Measurements from ENCODE around the gene WFDC9.
"Not testable (repeated sequence)": the region's sequence is repeated elsewhere in the genome, so short reads cannot be mapped to it uniquely, and the experiment has no call there.

The WFDC9 gene

DNA sequence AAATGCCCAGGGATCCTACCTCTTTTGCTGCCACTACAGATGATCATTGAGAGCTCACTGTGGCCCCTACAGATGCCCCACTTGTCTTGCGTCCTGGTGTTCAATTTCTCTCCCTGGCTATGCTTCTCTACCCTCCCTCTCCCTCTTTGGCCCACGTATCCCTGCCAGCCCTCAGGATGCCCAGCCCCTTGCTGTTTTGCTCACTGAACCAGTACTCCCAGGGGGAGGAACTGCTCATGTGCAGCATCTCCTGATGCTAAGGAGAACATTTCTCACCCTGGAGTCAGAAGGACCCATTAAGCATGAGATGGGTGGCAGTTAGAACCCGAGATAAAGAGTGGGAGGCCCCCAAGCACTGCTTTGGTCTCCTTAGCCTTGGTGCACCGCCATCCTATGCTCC, at the start of gene WFDC9:
WFDC9 (minus strand) TSS at position 101 of the 400 bp plus-strand sequence. CDS start 21,103 bp downstream, outside the sequence.
- Mint-ChIP-seq H3K4me3 (no peak within 1 kb of the TSS), H3K27me3 (peaks cover 25% of the 10 kb centered on the region), H3K36me3 (no peaks in the 10 kb centered on the region), H3K9me3 (ENCODE audit: low read depth) (no peaks in the 10 kb centered on the region), H3K27ac (no peak within 1 kb of the TSS), H3K4me1 (ENCODE audit: low read depth) (no peaks in the 10 kb centered on the region)

DNA sequence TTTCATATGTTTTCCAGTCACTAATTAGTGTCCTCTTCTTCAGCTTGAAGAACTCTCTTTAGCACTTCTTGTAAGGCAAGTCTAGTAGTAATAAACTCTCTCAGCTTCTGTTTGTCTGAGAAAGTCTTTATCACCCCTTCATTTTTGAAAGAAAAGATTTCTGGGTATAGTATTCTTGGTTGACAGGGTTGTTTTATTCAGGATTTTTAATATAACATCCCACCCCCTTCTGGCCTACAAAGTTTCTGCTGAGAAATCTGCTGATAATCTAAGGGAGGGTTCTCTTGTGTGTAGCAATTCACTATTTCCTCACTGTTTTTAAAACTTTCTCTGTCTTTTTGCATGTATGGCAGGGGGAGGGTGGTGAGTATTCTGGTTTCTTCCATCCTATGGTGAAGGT, 48.6 kb upstream of the WFDC9 start:
- Mint-ChIP-seq H3K27ac (no peak overlapping the region), H3K36me3 (peaks cover 9% of the 10 kb centered on the region), H3K4me3 (no peak overlapping the region), H3K4me1 (ENCODE audit: low read depth) (no peaks in the 10 kb centered on the region), H3K9me3 (ENCODE audit: low read depth) (peaks cover 39% of the 10 kb centered on the region), H3K27me3 (peaks cover 13% of the 10 kb centered on the region)

DNA sequence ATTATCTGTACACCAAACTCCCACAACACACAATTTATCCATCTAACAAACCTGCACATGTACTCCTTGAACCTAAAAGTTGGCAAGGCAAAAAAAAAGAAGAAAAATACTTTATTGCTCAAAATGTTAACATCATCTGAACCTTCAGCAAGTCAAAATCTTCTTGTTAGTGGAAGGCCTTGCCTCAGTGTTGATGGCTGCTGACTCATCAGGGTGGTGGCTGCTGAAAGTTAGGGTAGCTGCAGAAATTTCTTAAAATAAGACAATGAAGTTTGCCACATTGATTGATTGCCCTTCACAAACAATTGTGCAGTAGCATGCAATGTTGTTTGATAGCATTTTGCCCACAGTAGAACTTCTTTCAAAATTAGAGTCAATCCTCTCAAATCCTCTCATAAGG, 41.7 kb upstream of the WFDC9 start:
- peaks cover 27% of the 10 kb centered on the region for H3K27me3 Mint-ChIP-seq
- H3K4me3 Mint-ChIP-seq, result no peak overlapping the region
- H3K27ac Mint-ChIP-seq, result no peak overlapping the region
- peaks cover 2% of the 10 kb centered on the region for H3K36me3 Mint-ChIP-seq
- no peaks in the 10 kb centered on the region for H3K4me1 Mint-ChIP-seq (ENCODE audit: low read depth)
- peaks cover 19% of the 10 kb centered on the region for H3K9me3 Mint-ChIP-seq (ENCODE audit: low read depth)

DNA sequence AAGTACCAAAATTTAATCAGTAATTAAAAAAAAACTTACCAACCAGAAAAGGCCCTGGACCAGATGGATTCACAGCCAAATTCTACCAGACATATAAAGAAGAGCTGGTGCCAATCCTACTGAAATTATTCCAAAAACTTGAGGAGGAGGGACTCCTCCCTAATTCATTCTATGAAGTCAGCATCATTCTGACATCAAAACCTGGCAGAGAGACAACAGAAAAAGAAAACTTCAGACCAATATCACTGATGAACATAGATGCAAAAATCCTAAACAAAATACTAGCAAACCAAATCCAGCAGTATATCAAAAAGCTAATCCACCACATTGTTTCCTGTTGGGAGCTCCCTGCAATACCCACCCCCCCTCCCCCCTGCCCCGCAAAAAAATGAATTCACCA, 39.1 kb upstream of the WFDC9 start, which contains the start of gene WFDC11:
WFDC11 (minus strand) TSS at position 101 of the 400 bp plus-strand sequence. CDS start 19,639 bp downstream, outside the sequence.
- Mint-ChIP-seq H3K4me1 (ENCODE audit: low read depth) (no peaks in the 10 kb centered on the region), H3K27me3 (peaks cover 30% of the 10 kb centered on the region), H3K9me3 (ENCODE audit: low read depth) (no peaks in the 10 kb centered on the region), H3K36me3 (no peaks in the 10 kb centered on the region), H3K27ac (no peak within 1 kb of the TSS), H3K4me3 (no peak within 1 kb of the TSS)

DNA sequence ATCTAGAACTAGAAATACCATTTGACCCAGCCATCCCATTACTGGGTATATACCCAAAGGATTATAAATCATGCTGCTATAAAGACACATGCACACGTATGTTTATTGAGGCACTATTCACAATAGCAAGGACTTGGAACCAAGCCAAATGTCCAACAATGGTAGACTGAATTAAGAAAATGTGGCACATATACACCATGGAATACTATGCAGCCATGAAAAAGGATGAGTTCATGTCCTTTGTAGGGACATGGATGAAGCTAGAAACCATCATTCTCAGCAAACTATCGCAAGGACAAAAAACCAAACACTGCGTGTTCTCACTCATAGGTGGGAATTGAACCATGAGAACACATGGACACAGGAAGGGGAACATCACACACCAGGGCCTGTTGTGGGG, 26.0 kb upstream of the WFDC9 start:
- not testable (repeated sequence) for H3K27ac Mint-ChIP-seq; H3K9me3 Mint-ChIP-seq (ENCODE audit: low read depth); H3K27me3 Mint-ChIP-seq; H3K4me3 Mint-ChIP-seq; H3K36me3 Mint-ChIP-seq; H3K4me1 Mint-ChIP-seq (ENCODE audit: low read depth)

DNA sequence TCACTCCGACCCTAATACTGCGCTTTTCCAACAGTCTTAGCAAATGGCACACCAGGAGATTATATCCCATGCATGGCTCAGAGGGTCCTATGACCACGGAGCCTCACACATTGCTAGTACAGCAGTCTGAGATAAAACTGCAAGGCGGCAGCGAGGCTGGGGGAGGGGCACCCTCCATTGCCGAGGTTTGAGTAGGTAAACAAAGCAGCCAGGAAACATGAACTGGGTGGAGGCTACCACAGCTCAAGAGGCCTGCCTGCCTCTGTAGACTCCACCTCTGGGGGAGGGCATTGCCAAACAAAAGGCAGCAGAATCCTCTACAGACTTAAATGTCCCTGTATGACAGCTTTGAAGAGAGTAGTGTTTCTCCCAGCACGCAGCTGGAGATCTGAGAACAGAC, 20.6 kb upstream of the WFDC9 start:
- not testable (repeated sequence) for H3K4me3 Mint-ChIP-seq; H3K9me3 Mint-ChIP-seq (ENCODE audit: low read depth); H3K36me3 Mint-ChIP-seq; H3K4me1 Mint-ChIP-seq (ENCODE audit: low read depth); H3K27ac Mint-ChIP-seq
- H3K27me3 Mint-ChIP-seq, result peaks cover 12% of the 10 kb centered on the region

DNA sequence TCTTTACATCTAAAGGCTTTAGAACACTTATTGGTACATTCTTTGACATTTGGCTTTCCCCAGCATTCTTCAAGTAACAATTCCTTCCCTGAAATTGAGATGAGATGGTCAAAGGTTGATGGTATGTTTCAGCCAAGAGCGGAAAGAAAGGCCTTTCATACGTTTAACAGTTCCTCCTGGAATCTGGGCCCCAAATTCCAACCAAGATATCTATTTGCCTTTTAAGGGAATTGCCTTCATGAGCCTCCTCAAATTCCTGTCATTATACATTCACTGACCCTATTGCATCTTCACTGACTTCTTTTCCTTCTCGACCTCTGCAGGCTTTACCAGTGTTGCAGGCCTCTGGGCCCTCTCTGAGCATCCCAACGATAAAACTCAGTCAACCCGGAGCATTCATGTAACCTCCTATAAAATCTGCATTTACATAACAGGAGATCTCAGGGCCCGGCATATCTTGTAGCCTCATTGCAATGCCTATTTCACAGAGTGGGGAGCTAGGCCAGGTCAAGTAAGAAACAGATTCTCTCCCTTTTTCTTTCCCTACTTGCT, 18.3 kb upstream of the WFDC9 start:
- no peak overlapping the region for H3K27ac Mint-ChIP-seq
- H3K4me3 Mint-ChIP-seq, result no peak overlapping the region
- no peaks in the 10 kb centered on the region for H3K9me3 Mint-ChIP-seq (ENCODE audit: low read depth)
- H3K36me3 Mint-ChIP-seq, result no peaks in the 10 kb centered on the region
- peaks cover 9% of the 10 kb centered on the region for H3K27me3 Mint-ChIP-seq
- no peaks in the 10 kb centered on the region for H3K4me1 Mint-ChIP-seq (ENCODE audit: low read depth)

DNA sequence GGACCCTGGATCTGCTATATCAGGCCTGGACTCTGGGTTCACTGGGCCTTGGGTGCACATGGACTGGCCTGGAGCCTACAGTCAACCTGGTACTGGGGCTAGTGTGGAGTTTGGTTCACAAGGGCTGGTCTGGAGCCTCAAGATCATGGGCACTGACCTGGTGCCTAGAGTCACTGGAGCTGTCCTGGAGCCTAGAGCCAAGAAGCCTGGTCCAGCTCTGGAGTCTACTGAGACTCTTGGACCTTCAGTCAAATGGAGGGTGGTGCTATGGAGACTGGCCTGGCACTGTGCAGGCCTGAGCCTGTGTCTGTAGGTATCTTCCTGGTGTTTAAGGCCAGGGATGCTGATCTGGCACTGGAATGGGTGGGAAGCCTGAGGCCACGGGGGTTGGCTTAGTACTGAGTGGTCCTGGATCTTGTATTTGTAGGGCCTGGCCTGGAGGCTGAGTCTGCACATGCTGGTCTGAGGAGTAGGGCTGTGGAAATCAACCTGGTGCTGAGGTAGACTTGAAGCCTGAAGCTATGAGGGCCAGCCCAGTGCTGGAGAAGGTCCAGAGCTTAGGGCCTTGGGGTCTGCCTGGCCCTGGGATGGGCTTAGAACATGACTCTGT, 16.5 kb upstream of the WFDC9 start:
- peaks cover 5% of the 10 kb centered on the region for H3K27me3 Mint-ChIP-seq
- no peak overlapping the region for H3K27ac Mint-ChIP-seq
- H3K4me3 Mint-ChIP-seq, result no peak overlapping the region
- H3K36me3 Mint-ChIP-seq, result no peaks in the 10 kb centered on the region
- H3K4me1 Mint-ChIP-seq (ENCODE audit: low read depth), result no peaks in the 10 kb centered on the region
- no peaks in the 10 kb centered on the region for H3K9me3 Mint-ChIP-seq (ENCODE audit: low read depth)

DNA sequence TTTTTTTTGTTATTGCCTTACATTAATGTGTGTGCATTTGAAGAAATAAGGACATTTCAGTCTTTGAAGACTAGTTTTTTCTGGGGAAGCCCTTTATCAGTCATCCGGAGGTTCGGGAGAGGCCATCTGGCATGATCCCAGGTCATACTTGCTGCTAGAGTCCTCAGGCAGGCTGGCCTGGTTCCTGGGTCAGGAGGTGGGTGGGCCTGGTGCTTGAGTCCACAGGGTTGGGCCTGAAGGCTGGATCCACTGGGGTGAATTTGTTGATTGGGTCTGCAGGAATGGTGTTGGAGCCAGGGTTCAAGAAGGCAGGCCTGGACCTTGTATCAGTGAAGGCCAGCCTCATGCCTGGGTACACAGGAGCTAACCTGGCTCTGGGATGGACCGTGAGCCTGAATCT, 15.8 kb upstream of the WFDC9 start:
- no peak overlapping the region for H3K27ac Mint-ChIP-seq
- H3K27me3 Mint-ChIP-seq, result peaks cover 5% of the 10 kb centered on the region
- no peaks in the 10 kb centered on the region for H3K4me1 Mint-ChIP-seq (ENCODE audit: low read depth)
- H3K4me3 Mint-ChIP-seq, result no peak overlapping the region
- no peaks in the 10 kb centered on the region for H3K9me3 Mint-ChIP-seq (ENCODE audit: low read depth)
- H3K36me3 Mint-ChIP-seq, result no peaks in the 10 kb centered on the region

DNA sequence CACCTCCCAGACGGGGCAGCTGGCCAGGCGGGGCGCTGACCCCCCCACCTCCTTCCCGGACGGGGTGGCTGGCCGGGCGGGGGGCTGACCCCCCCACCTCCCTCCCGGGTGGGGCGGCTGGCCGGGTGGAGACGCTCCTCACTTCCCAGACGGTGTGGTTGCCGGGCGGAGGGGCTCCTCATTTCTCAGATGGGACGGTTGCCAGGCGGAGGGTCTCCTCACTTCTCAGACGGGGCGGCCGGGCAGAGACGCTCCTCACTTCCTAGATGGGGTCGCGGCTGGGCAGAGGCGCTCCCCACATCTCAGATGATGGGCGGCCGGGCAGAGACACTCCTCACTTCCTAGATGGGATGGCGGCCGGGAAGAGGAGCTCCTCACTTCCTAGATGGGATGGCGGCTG, 14.8 kb upstream of the WFDC9 start:
- H3K4me3 Mint-ChIP-seq, H3K27me3 Mint-ChIP-seq: not testable (repeated sequence)

DNA sequence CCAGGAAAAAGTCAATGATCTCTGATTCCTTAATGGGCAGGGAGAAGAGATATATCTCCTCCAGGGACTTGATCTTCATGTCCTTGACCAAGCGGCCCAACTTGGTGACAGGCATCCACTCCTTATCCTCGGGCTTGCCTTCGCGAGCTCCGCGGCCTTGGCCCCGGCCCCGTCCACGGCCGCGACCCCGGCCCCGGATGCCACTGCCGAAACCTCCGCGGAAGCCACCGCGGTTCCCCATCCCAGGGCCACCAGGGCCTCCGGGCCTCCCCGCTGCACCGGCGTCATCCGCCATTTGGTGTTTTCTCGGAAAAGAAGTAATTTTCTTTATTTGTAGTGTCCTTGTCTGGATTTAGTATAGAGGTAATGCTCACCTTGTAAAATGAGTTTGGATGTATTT, 10.0 kb upstream of the WFDC9 start:
- H3K27me3 Mint-ChIP-seq; H3K9me3 Mint-ChIP-seq (ENCODE audit: low read depth); H3K4me3 Mint-ChIP-seq; H3K27ac Mint-ChIP-seq; H3K4me1 Mint-ChIP-seq (ENCODE audit: low read depth); H3K36me3 Mint-ChIP-seq: not testable (repeated sequence)

More for the DNA sequence above, 14.8 kb upstream of the WFDC9 start:
- H3K27ac Mint-ChIP-seq; H3K36me3 Mint-ChIP-seq; H3K9me3 Mint-ChIP-seq (ENCODE audit: low read depth); H3K4me1 Mint-ChIP-seq (ENCODE audit: low read depth): not testable (repeated sequence)

DNA sequence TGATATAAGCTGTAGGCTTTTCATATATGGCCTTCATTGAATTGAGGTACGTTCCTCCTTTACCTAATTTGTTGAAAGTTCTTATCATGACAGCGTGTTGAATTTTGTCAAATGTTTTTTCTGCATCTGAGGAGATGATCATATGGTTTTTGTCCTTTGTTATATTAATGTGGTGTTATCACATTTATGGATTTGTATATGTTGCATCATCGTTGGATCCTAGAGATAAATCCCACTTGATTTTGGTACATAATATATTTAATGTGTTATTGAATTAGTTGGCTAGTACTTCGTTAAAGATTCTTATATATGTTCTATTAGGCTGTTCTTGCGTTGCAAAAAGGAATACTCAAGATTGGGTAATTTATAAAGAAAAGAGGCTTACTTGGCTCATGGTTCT, 8.6 kb upstream of the WFDC9 start:
- H3K4me3 Mint-ChIP-seq, result no peak overlapping the region
- H3K9me3 Mint-ChIP-seq (ENCODE audit: low read depth), result no peaks in the 10 kb centered on the region
- H3K27me3 Mint-ChIP-seq, result peaks cover 5% of the 10 kb centered on the region
- H3K4me1 Mint-ChIP-seq (ENCODE audit: low read depth), result no peaks in the 10 kb centered on the region
- no peaks in the 10 kb centered on the region for H3K36me3 Mint-ChIP-seq
- no peak overlapping the region for H3K27ac Mint-ChIP-seq

DNA sequence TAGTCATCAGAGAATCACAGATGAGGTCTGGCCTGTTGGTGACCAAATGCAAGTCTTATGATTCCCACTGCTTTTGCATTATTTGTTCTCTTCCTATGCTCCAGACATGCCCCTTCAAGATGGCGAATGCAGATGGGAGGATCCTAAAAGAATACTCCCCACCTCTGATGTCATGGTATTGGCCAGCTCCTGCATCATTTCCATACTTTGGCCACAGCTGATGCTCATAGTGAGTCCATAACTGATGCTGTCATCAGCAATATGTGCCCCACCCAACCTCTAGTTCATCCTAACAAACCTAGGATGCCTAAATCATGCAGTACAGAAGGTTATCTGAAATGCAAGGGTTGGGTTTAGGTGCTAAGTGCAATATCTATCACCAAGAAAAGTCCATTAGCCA, 5.4 kb upstream of the WFDC9 start:
- Mint-ChIP-seq H3K27ac (no peak overlapping the region), H3K9me3 (ENCODE audit: low read depth) (no peaks in the 10 kb centered on the region), H3K4me3 (no peak overlapping the region), H3K36me3 (no peaks in the 10 kb centered on the region), H3K27me3 (peaks cover 14% of the 10 kb centered on the region), H3K4me1 (ENCODE audit: low read depth) (no peaks in the 10 kb centered on the region)

DNA sequence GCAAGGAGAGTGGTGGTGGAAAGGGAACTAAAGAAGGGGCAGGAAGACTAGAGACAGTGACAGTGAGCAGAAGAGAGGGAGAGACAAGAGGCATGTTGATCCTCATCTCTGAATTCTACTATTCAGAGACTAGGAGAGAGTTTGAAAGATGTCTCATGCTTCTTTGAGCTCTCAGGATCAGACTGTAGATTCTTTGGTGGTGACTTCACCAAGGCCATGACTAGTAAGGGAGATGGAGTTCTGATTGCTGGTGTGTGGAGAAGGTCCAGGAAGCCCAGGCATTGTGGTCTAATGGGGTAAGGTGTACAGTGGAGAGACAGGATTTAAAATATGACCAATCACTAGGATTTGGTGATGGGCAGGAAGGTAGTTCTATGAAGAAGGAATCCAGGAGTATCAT, 713 bp downstream of the WFDC9 start:
- H3K4me3 Mint-ChIP-seq, result no peak overlapping the region
- peaks cover 25% of the 10 kb centered on the region for H3K27me3 Mint-ChIP-seq
- H3K4me1 Mint-ChIP-seq (ENCODE audit: low read depth), result no peaks in the 10 kb centered on the region
- no peaks in the 10 kb centered on the region for H3K36me3 Mint-ChIP-seq
- H3K27ac Mint-ChIP-seq, result no peak overlapping the region
- no peaks in the 10 kb centered on the region for H3K9me3 Mint-ChIP-seq (ENCODE audit: low read depth)

DNA sequence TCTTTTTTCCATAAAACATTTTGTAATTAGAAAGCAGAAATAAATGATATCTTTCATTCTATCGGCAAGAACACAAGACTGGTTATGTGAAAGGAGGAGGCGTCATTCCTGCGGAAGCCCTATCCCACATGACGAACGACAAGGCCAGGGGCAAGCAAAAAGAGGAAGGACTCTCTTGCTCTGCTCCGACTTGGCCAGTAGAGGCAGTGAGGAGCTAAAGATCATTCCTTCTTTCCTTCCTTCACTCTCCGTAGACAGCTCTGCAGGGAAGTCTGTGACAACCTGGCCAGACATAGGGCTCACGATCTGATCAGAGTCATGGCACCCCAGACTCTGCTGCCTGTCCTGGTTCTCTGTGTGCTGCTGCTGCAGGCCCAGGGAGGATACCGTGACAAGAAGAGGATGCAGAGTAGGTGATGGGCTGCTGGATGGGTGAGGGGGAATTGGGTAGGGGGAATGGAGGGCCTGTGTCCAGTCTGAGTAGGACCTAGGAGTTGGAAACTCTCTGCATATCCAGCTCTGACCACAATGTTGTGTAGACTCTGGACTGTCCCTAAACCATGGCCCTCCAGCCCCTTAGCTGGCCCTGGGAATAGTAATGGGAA, 1.5 kb downstream of the WFDC9 start, which contains the start of gene WFDC10A:
WFDC10A (plus strand) TSS at position 244 of the 605 bp plus-strand sequence; CDS start at position 319, 75 bp downstream.
- H3K27me3 Mint-ChIP-seq, result peaks cover 26% of the 10 kb centered on the region

DNA sequence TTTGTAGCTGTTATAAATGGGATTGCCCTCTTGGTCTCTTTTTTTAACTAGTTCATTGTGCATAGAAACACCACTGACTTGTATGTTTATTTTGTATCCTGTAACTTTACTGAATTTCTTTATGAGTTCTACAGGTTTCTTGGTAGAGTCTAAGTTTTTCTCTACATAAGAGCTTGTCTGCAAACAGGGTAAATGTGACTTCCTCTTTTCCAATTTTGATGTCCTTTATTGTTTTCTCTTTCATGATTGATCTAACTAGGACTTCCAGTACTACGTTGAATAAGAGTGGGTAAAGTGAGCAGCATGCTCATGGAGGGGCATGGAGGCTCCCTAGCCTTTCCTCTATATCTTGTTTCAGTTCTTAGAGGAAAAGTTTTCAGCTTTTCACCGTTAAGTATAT, 4.5 kb downstream of the WFDC9 start:
- Mint-ChIP-seq H3K4me1 (ENCODE audit: low read depth) (no peaks in the 10 kb centered on the region), H3K36me3 (no peaks in the 10 kb centered on the region), H3K9me3 (ENCODE audit: low read depth) (no peaks in the 10 kb centered on the region), H3K27me3 (peaks cover 20% of the 10 kb centered on the region), H3K4me3 (no peak overlapping the region), H3K27ac (no peak overlapping the region)

More for the DNA sequence above, 1.5 kb downstream of the WFDC9 start, which contains the start of gene WFDC10A:
- H3K4me1 Mint-ChIP-seq (ENCODE audit: low read depth), result no peaks in the 10 kb centered on the region
- H3K9me3 Mint-ChIP-seq (ENCODE audit: low read depth), result no peaks in the 10 kb centered on the region
- no peaks in the 10 kb centered on the region for H3K36me3 Mint-ChIP-seq
- H3K4me3 Mint-ChIP-seq, result no peak within 1 kb of the TSS
- H3K27ac Mint-ChIP-seq, result no peak within 1 kb of the TSS
